ENCODE data around the gene ESYT3. TPM values are rescaled to one million over a fixed set of nuclear protein-coding genes. Genes with fewer than 3 reads are reported as not detected.
A peak's percentile ranks its signal among the peaks of the same experiment; 100 is the strongest.
"Not testable (repeated sequence)": the region's sequence is repeated elsewhere in the genome, so short reads cannot be mapped to it uniquely, and the experiment has no call there.

Gene ESYT3
- total RNA-seq, 1 donor from 2014 or later = 40.3 TPM

GRCh38 chr3:138474163-138474562 lies 39.7 kb downstream of the ESYT3 start:
- Histone ChIP-seq H3K27ac (peak overlapping the region; percentile 49), H3K27me3 (ENCODE audit: low read depth) (no peaks in the 10 kb centered on the region), H3K36me3 (no peaks in the 10 kb centered on the region), H3K4me3 (no peak overlapping the region), H3K4me1 (peaks cover 28% of the 10 kb centered on the region), H3K9me3 (no peaks in the 10 kb centered on the region)
- peak; percentile 88 for DNase-seq
- ATAC-seq = peak; percentile 72 to 77
- no peak for TF ChIP-seq CTCF (IDR thresholded peaks at IDR 0.05)
- intact Hi-C loops (cut with DNase I) = no loop called here

- intact Hi-C loops (cut with DNase I) = no loop called here
- Histone ChIP-seq H3K36me3 (no peaks in the 10 kb centered on the region), H3K9me3 (no peaks in the 10 kb centered on the region), H3K27me3 (ENCODE audit: low read depth) (no peaks in the 10 kb centered on the region), H3K4me3 (no peak overlapping the region), H3K4me1 (peaks cover 28% of the 10 kb centered on the region), H3K27ac (no peak overlapping the region)
- DNase-seq = no peak
- no peak for TF ChIP-seq CTCF (IDR thresholded peaks at IDR 0.05)
- peak in 1 of 2 donors; percentile 19 for ATAC-seq
These were observed 42.1 kb downstream of the ESYT3 start for GRCh38 chr3:138476526-138476925.

GRCh38 chr3:138477120-138477519 lies 42.7 kb downstream of the ESYT3 start:
- Histone ChIP-seq H3K4me1 (peaks cover 28% of the 10 kb centered on the region), H3K36me3 (no peaks in the 10 kb centered on the region), H3K4me3 (no peak overlapping the region), H3K27ac (no peak overlapping the region), H3K27me3 (ENCODE audit: low read depth) (no peaks in the 10 kb centered on the region), H3K9me3 (no peaks in the 10 kb centered on the region)
- TF ChIP-seq CTCF (IDR thresholded peaks at IDR 0.05) = no peak
- ATAC-seq (peak; percentile 66 to 78), DNase-seq (peak; percentile 48)
- intact Hi-C loops (cut with DNase I) = no loop called here

GRCh38 chr3:138477801-138478200 lies 43.4 kb downstream of the ESYT3 start:
- ATAC-seq = no peak

GRCh38 chr3:138479438-138479863 lies 45.0 kb downstream of the ESYT3 start:
- peak; percentile 54 for TF ChIP-seq CTCF (IDR thresholded peaks at IDR 0.05)
- H3K4me3 ChIP-seq = no peak overlapping the region
- no peaks in the 10 kb centered on the region for H3K9me3 ChIP-seq
- peaks cover 15% of the 10 kb centered on the region for H3K4me1 ChIP-seq
- DNase-seq (no peak), ATAC-seq (peak; percentile 34 to 59)
- intact Hi-C loops (cut with DNase I) = no loop called here
- H3K27me3 ChIP-seq (ENCODE audit: low read depth) = no peaks in the 10 kb centered on the region
- H3K36me3 ChIP-seq = no peaks in the 10 kb centered on the region
- H3K27ac ChIP-seq = no peak overlapping the region

More at GRCh38 chr3:138477801-138478200, 43.4 kb downstream of the ESYT3 start:
- Histone ChIP-seq H3K9me3 (no peaks in the 10 kb centered on the region), H3K4me3 (no peak overlapping the region), H3K4me1 (peaks cover 26% of the 10 kb centered on the region), H3K27ac (peak overlapping the region; percentile 7), H3K36me3 (no peaks in the 10 kb centered on the region), H3K27me3 (ENCODE audit: low read depth) (no peaks in the 10 kb centered on the region)
- no peak for TF ChIP-seq CTCF (IDR thresholded peaks at IDR 0.05)
- intact Hi-C loops (cut with DNase I) = no loop called here
- no peak for DNase-seq

GRCh38 chr3:138484672-138485071 lies 50.3 kb downstream of the ESYT3 start:
- DNase-seq; H3K27ac ChIP-seq; ATAC-seq; intact Hi-C loops (cut with DNase I); H3K27me3 ChIP-seq (ENCODE audit: low read depth); H3K4me3 ChIP-seq; H3K36me3 ChIP-seq; H3K4me1 ChIP-seq: not testable (repeated sequence)
- H3K9me3 ChIP-seq = peaks cover 25% of the 10 kb centered on the region

GRCh38 chr3:138486580-138486979 lies 52.2 kb downstream of the ESYT3 start:
- not testable (repeated sequence) for ATAC-seq

More at GRCh38 chr3:138486580-138486979, 52.2 kb downstream of the ESYT3 start:
- DNase-seq; H3K27me3 ChIP-seq (ENCODE audit: low read depth); H3K27ac ChIP-seq; H3K36me3 ChIP-seq; H3K4me3 ChIP-seq; H3K4me1 ChIP-seq; intact Hi-C loops (cut with DNase I): not testable (repeated sequence)
- H3K9me3 ChIP-seq = peaks cover 25% of the 10 kb centered on the region
